ENCODE measurements around the gene REEP2. TPM values are rescaled to one million over a fixed set of nuclear protein-coding genes. Genes with fewer than 3 reads are reported as not detected.

The REEP2 gene
- total RNA-seq, 1 experiment from 2014 or later = 0.05 TPM

Small RNA genes within 50 kb of the gene (small RNA-seq; reads per million reads assigned to genes)
- not detected for gene AC113403.1

Other genes starting within 250 kb of the REEP2 start
- 7.3 and 11.5 TPM in 2 replicates for gene CDC23, start 225.7 kb upstream of the REEP2 start, total RNA-seq (2014; rRNA removed; shearing (Covaris generic))
- not detected in 2 replicates for gene GFRA3, start 164.4 kb upstream of the REEP2 start, total RNA-seq (2014; rRNA removed; shearing (Covaris generic))
- 13.4 and 13.6 TPM in 2 replicates for gene CDC25C, start 107.3 kb upstream of the REEP2 start, total RNA-seq (2014; rRNA removed; shearing (Covaris generic))
- gene FAM53C, start 100.8 kb upstream of the REEP2 start, total RNA-seq (2014; rRNA removed; shearing (Covaris generic)) = 30.4 and 37.5 TPM in 2 replicates
- 34.9 and 36.2 TPM in 2 replicates for gene KDM3B, start 86.4 kb upstream of the REEP2 start, total RNA-seq (2014; rRNA removed; shearing (Covaris generic))
- 20.1 and 27.8 TPM in 2 replicates for gene EGR1, start 26.4 kb downstream of the REEP2 start, total RNA-seq (2014; rRNA removed; shearing (Covaris generic))
- 75.0 and 81.0 TPM in 2 replicates for gene ETF1, start 104.2 kb downstream of the REEP2 start, total RNA-seq (2014; rRNA removed; shearing (Covaris generic))
- 300 and 305 TPM in 2 replicates for gene HSPA9, start 136.3 kb downstream of the REEP2 start, total RNA-seq (2014; rRNA removed; shearing (Covaris generic))

Data from HT-29 (cell line).